LNCaP clone FGC (cell line): Measurements from ENCODE around the gene TEAD1.

Experiments
- DNase-seq: peaks from one replicate; pipeline ENCODE4 v3.0.0-alpha.2; 2011; ENCODE audit warnings: low read depth
- H3K4me3 ChIP-seq: 2 replicates; pipeline ENCODE4 v1.5.1; 2011; ENCODE audit warnings: mild to moderate bottlenecking, low read depth, low read length, control low read depth
- CTCF ChIP-seq: IDR thresholded peaks from 2 replicates; pipeline ENCODE4 v1.5.1; 2012; ENCODE audit warnings: mild to moderate bottlenecking; ENCODE audit not compliant: control insufficient read depth, insufficient read depth; ENCODE audit errors: extremely low read depth

TEAD1 gene

GRCh38 chr11:12683874-12684273 lies 9.7 kb downstream of the TEAD1 start:
- no peak for DNase-seq
- no peak overlapping the region for H3K4me3 ChIP-seq
- TF ChIP-seq CTCF = no peak

- H3K4me3 ChIP-seq = no peak overlapping the region
- no peak for DNase-seq
- no peak for TF ChIP-seq CTCF
Measured at GRCh38 chr11:12684315-12684714, 10.1 kb downstream of the TEAD1 start.

GRCh38 chr11:12684816-12685215 lies 10.6 kb downstream of the TEAD1 start:
- no peak for DNase-seq
- TF ChIP-seq CTCF = no peak
- H3K4me3 ChIP-seq = no peak overlapping the region

- no peak for TF ChIP-seq CTCF
- no peak overlapping the region for H3K4me3 ChIP-seq
- DNase-seq = no peak
Measured at GRCh38 chr11:12685229-12685628, 11.0 kb downstream of the TEAD1 start.

GRCh38 chr11:12686246-12687060 lies 12.2 kb downstream of the TEAD1 start:
- TF ChIP-seq CTCF = no peak
- H3K4me3 ChIP-seq = no peak overlapping the region
- no peak for DNase-seq

- DNase-seq = no peak
- no peak for TF ChIP-seq CTCF
- H3K4me3 ChIP-seq = no peak overlapping the region
Measured at GRCh38 chr11:12687216-12687623, 13.0 kb downstream of the TEAD1 start.

GRCh38 chr11:12687740-12688139 lies 13.5 kb downstream of the TEAD1 start:
- TF ChIP-seq CTCF = no peak
- H3K4me3 ChIP-seq = no peak overlapping the region
- no peak for DNase-seq
